RWPE1 (cell line): ENCODE data around the gene INSIG2.

Source experiments
- CTCF ChIA-PET: fragments of 350-600 bp; sonication (Branson Sonifier 250); formaldehyde crosslinking; extraction: SDS; loops from one replicate; lab custom pipeline; 2021; lab: Yijun Ruan, JAX
- POLR2A ChIA-PET: fragments of 400-600 bp; formaldehyde crosslinking; extraction: SDS; loops from one replicate; lab custom pipeline; 2020; ENCODE audit warnings: antibody characterized with exemption; ENCODE audit not compliant: low non-redundant PET; lab: Yijun Ruan, JAX
- DNase-seq: peaks from one replicate; pipeline ENCODE4 v3.0.0; 2012; ENCODE audit warnings: low spot score
- H3K27ac ChIP-seq: fragments of 450-650 bp; 2 replicates; pipeline ENCODE4 v1.5.1; 2017
- CTCF ChIP-seq: fragments of 450-650 bp; conservative IDR thresholded peaks from 2 replicates; pipeline ENCODE4 v1.5.1; 2017; ENCODE audit warnings: low read depth, mild to moderate bottlenecking

Gene INSIG2

GRCh38 chr2:118154176-118154575 lies 65.9 kb downstream of the INSIG2 start:
- no peak for DNase-seq

More at GRCh38 chr2:118154176-118154575, 65.9 kb downstream of the INSIG2 start:
- H3K27ac ChIP-seq, result no peak overlapping the region
- ChIA-PET CTCF (no interaction called here), POLR2A (no interaction called here)
- TF ChIP-seq CTCF, result no peak
